Heart right ventricle (tissue), 16 donors: ENCODE data around the gene TMEM151A. TPM values are rescaled to one million over a fixed set of nuclear protein-coding genes. Genes with fewer than 3 reads are reported as not detected.

Experiments used
- ATAC-seq, 8 donors: fragments of 200-7000 bp; cut with Tn5 transposase; one replicate each; pipeline ENCODE4 v1.9.1; 2020; ENCODE audit warnings: mild to moderate bottlenecking in 8 of 8, moderate library complexity in 8 of 8, moderate number of reproducible peaks in 1 of 8
- DNase-seq, 2 donors: peaks; one replicate each; pipeline ENCODE4 v3.0.0-alpha.2; 2020
- H3K27ac ChIP-seq, 10 donors: fragments of 200-600 bp; sonication (generic) in 2 of 10; one replicate each; pipeline versions ENCODE4 v1.5.0 to v1.8.0; 2020 to 2022; ENCODE audit warnings: mild to moderate bottlenecking in 3 of 10
- H3K27me3 ChIP-seq, 7 donors: fragments of 200-600 bp; one replicate each; pipeline ENCODE4 v1.8.0; 2021 to 2022; ENCODE audit warnings: mild to moderate bottlenecking in 2 of 7
- H3K36me3 ChIP-seq, 9 donors: fragments of 200-600 bp; sonication (generic) in 1 of 9; one replicate each; pipeline versions ENCODE4 v1.5.0 to v1.8.0; 2020 to 2022; ENCODE audit warnings: mild to moderate bottlenecking in 2 of 9
- H3K4me1 ChIP-seq, 9 donors: fragments of 200-600 bp; sonication (generic) in 1 of 9; one replicate each; pipeline versions ENCODE4 v1.5.0 to v1.8.0; 2020 to 2022; ENCODE audit warnings: mild to moderate bottlenecking in 4 of 9
- H3K4me3 ChIP-seq, 10 donors: fragments of 200-600 bp; sonication (generic) in 2 of 10; one replicate each; pipeline versions ENCODE4 v1.5.0 to v1.8.0; 2020 to 2022; ENCODE audit warnings: mild to moderate bottlenecking in 7 of 10, moderate library complexity in 2 of 10
- H3K9me3 ChIP-seq, 11 donors: fragments of 200-600 bp in 10 of 11; sonication (generic) in 2 of 11; one replicate each; pipeline versions ENCODE4 v1.5.0 to v1.8.0; 2013 to 2022; ENCODE audit warnings: mild to moderate bottlenecking in 2 of 11, control low read depth in 1 of 11, moderate library complexity in 1 of 11
- CTCF ChIP-seq, 9 donors: fragments of 200-600 bp; sonication (generic) in 2 of 9; IDR thresholded peaks; one replicate each; pipeline versions ENCODE4 v1.5.0 to v1.8.0; 2021 to 2022; ENCODE audit warnings: antibody characterized with exemption in 9 of 9, mild to moderate bottlenecking in 5 of 9, moderate library complexity in 1 of 9
- WGBS, 2 donors: extraction: QIAGEN DNeasy Blood & Tissue Kit; methylation state at CpG; one replicate each; pipeline ENCODE4 v1.1.7; 2013; ENCODE audit warnings: inconsistent platforms in 1 of 2; 5-methylcytosine and 5-hydroxymethylcytosine counted together
- intact Hi-C, 10 donors: fragments of 100-400 bp; cut with DNase I; formaldehyde crosslinking; loops; one replicate each; pipeline versions ENCODE4 v1.11.1 to v1.14.2; 2022
- polyA plus RNA-seq, 2 donors: library from polyadenylated mRNA; stranded (reverse); fragments of 200-250 nt; gene quantifications; one replicate each; pipeline ENCODE4 v1.2.3, GENCODE V29; 2013
- total RNA-seq, 10 donors: library from RNA; stranded (reverse); fragmentation: NEBNext Ultra II Directional in 3 of 10; extraction: Animal tissue kit (Norgen Biotek cat#: 25700) in 3 of 10; gene quantifications; one replicate each; pipeline versions ENCODE4 v1.2.1 to v1.2.4, GENCODE V29; 2021 to 2023
- donor health status: Arrhythmogenic right ventricular cardiomyopathy.
- donor health status: ischemic (EF 13 %, LVEDD 7.1; RV severe dilation, severe dysfunction).
- donor health status: healthy with polysubstance abuse.
- donor health status: DM: no; HTN: yes; CAD: no.
- donor health status: DM: no; HTN: no; CAD: no.
- donor health status: ischemic (EF 25% LVEDD 6.9; RV normal size, moderate dysfunction).
- donor health status: ischemic (EF 25% LVEDD 5.7; RV mildly dilated, moderate dysfunction).
- donor health status: healthy.
- donor health status: DM: yes; HTN: yes; CAD: no.
- donor health status: Ischemic cardiomyopathy.
- donor health status: ischemic (EF 35%, LVEDD 5.7; RV mildly dilated, moderate dysfunction).
- donor health status: nonischemic (EF 11% LVEDD 7.7; RV severe dilation, severe dysfunction).
- donor health status: DM: yes; HTN: yes; CAD: no.
- donor health status: PGD.
- donor health status: ischemic (EF 29% LVEDD 5.4; RV normal size, mild dysfunction).
- donor health status: nonischemic (EF 23%, LVEDD 6.1; RV moderate dilation, normal function).

The TMEM151A gene
- total and polyA plus RNA-seq, 12 donors = 0.10 to 0.24 (median 0.19) TPM; not detected in 7

GRCh38 chr11:66332371-66333219 lies 40.9 kb downstream of the TMEM151A start:
- DNase-seq = no peak
- Histone ChIP-seq H3K36me3 (peaks cover 0 to 37% (median 0%) of the 10 kb centered on the region in 9 donors), H3K27ac (no peak overlapping the region), H3K4me1 (peaks cover 19 to 45% (median 37%) of the 10 kb centered on the region in 9 donors), H3K9me3 (no peaks in the 10 kb centered on the region), H3K27me3 (no peaks in the 10 kb centered on the region), H3K4me3 (no peak overlapping the region)
- no peak for TF ChIP-seq CTCF (IDR thresholded peaks at IDR 0.05)
- ATAC-seq = no peak
- 79 to 83% methylated on average over 18 of the region's 18 CpGs for WGBS, 2 donors
- intact Hi-C loops = loop anchor here in 1 of 10 donors (2.0 kb wide), 1 partner anchor 24 kb away; no protein-coding TSS in a partner anchor

- intact Hi-C loops = loop anchor here in 1 of 10 donors (2.0 kb wide), 1 partner anchor 25 kb away; no protein-coding TSS in a partner anchor
- Histone ChIP-seq H3K9me3 (no peaks in the 10 kb centered on the region), H3K4me3 (no peak overlapping the region), H3K36me3 (peaks cover 0 to 45% (median 0%) of the 10 kb centered on the region in 9 donors), H3K27me3 (no peaks in the 10 kb centered on the region), H3K27ac (no peak overlapping the region), H3K4me1 (peaks cover 14 to 37% (median 30%) of the 10 kb centered on the region in 9 donors)
- DNase-seq (no peak), ATAC-seq (no peak)
- TF ChIP-seq CTCF (IDR thresholded peaks at IDR 0.05) = no peak
- 89 to 93% methylated on average over 19 of the region's 19 CpGs for WGBS, 2 donors
Observed at GRCh38 chr11:66333220-66333877, 41.7 kb downstream of the TMEM151A start.

- DNase-seq = no peak
- intact Hi-C loops = loop anchor here in 1 of 10 donors (2.0 kb wide), 1 partner anchor 25 kb away; no protein-coding TSS in a partner anchor
- Histone ChIP-seq H3K9me3 (no peaks in the 10 kb centered on the region), H3K27me3 (no peaks in the 10 kb centered on the region), H3K4me1 (peaks cover 14 to 31% (median 24%) of the 10 kb centered on the region in 9 donors), H3K4me3 (no peak overlapping the region), H3K36me3 (peaks cover 0 to 52% (median 5%) of the 10 kb centered on the region in 9 donors), H3K27ac (no peak overlapping the region)
- no peak for TF ChIP-seq CTCF (IDR thresholded peaks at IDR 0.05)
- no peak for ATAC-seq
- WGBS, 2 donors = 85 to 88% methylated on average over 29 of the region's 29 CpGs
Observed at GRCh38 chr11:66333896-66334604, 42.4 kb downstream of the TMEM151A start.
